RPMI8226 (cell line): Measurements from ENCODE around the gene MAN2A1.
"Not testable (repeated sequence)": the region's sequence is repeated elsewhere in the genome, so short reads cannot be mapped to it uniquely, and the experiment has no call there.

Source experiments
- DNase-seq: peaks from one replicate; pipeline ENCODE4 v3.0.0-alpha.2; 2015

The MAN2A1 gene

GRCh38 chr5:109876941-109877669, 187.4 kb downstream of the MAN2A1 start:
- no peak for DNase-seq

- DNase-seq = no peak
Measured at GRCh38 chr5:109877670-109878045, 187.9 kb downstream of the MAN2A1 start.

- no peak for DNase-seq
Measured at GRCh38 chr5:109878887-109879286, 189.2 kb downstream of the MAN2A1 start.

GRCh38 chr5:109880907-109881685, 191.4 kb downstream of the MAN2A1 start:
- DNase-seq = no peak

GRCh38 chr5:109882546-109882945, 192.8 kb downstream of the MAN2A1 start:
- DNase-seq = no peak

GRCh38 chr5:109884676-109885075, 194.9 kb downstream of the MAN2A1 start:
- DNase-seq = no peak

GRCh38 chr5:109885205-109885604, 195.5 kb downstream of the MAN2A1 start:
- no peak for DNase-seq

- DNase-seq = no peak
Measured at GRCh38 chr5:109888989-109889388, 199.3 kb downstream of the MAN2A1 start.

- DNase-seq = not testable (repeated sequence)
Measured at GRCh38 chr5:109893271-109893670, 203.5 kb downstream of the MAN2A1 start.

- DNase-seq = no peak
Measured at GRCh38 chr5:109898269-109899162, 208.8 kb downstream of the MAN2A1 start.

- DNase-seq = no peak
Measured at GRCh38 chr5:109899163-109899535, 209.4 kb downstream of the MAN2A1 start.

- no peak for DNase-seq
Measured at GRCh38 chr5:109900461-109900860, 210.7 kb downstream of the MAN2A1 start.

GRCh38 chr5:109900911-109901627, 211.3 kb downstream of the MAN2A1 start:
- no peak for DNase-seq

- no peak for DNase-seq
Measured at GRCh38 chr5:109901628-109901981, 211.9 kb downstream of the MAN2A1 start.

- no peak for DNase-seq
Measured at GRCh38 chr5:109903061-109903460, 213.3 kb downstream of the MAN2A1 start.

- no peak for DNase-seq
Measured at GRCh38 chr5:109905906-109906305, 216.2 kb downstream of the MAN2A1 start.

- no peak for DNase-seq
Measured at GRCh38 chr5:109907189-109907588, 217.5 kb downstream of the MAN2A1 start.

- no peak for DNase-seq
Measured at GRCh38 chr5:109907731-109908130, 218.0 kb downstream of the MAN2A1 start.

GRCh38 chr5:109908366-109908765, 218.6 kb downstream of the MAN2A1 start:
- DNase-seq = no peak

- peak; percentile 88 for DNase-seq
Measured at GRCh38 chr5:109910874-109911273, 221.1 kb downstream of the MAN2A1 start.

GRCh38 chr5:109911731-109912130, 222.0 kb downstream of the MAN2A1 start:
- DNase-seq = no peak

- DNase-seq = no peak
Measured at GRCh38 chr5:109914906-109915305, 225.2 kb downstream of the MAN2A1 start.
